Effector CD8-positive, alpha-beta T cell (primary cell): ENCODE data around the gene RTN4.

Experiments used
- DNase-seq: peaks from one replicate; lab custom pipeline; 2025; lab: John Stamatoyannopoulos, UW

Gene RTN4

GRCh38 chr2:54968561-54969218 is 81.6 kb downstream of the RTN4 start:
- DNase-seq, result no peak

- DNase-seq, result no peak
Measured at GRCh38 chr2:54967759-54968365, 82.4 kb downstream of the RTN4 start.

- DNase-seq, result no peak
Measured at GRCh38 chr2:54967269-54967668, 83.0 kb downstream of the RTN4 start.

GRCh38 chr2:54966837-54967236 is 83.4 kb downstream of the RTN4 start:
- DNase-seq, result no peak

GRCh38 chr2:54966165-54966832 is 84.0 kb downstream of the RTN4 start:
- DNase-seq, result no peak

GRCh38 chr2:54965425-54965824 is 84.8 kb downstream of the RTN4 start:
- no peak for DNase-seq

- DNase-seq, result no peak
Measured at GRCh38 chr2:54964816-54965215, 85.4 kb downstream of the RTN4 start.

GRCh38 chr2:54964271-54964670 is 86.0 kb downstream of the RTN4 start:
- no peak for DNase-seq

- DNase-seq, result no peak
Measured at GRCh38 chr2:54963476-54963875, 86.8 kb downstream of the RTN4 start.

GRCh38 chr2:54962935-54963440 is 87.3 kb downstream of the RTN4 start:
- DNase-seq, result no peak

GRCh38 chr2:54962511-54962910 is 87.7 kb downstream of the RTN4 start:
- no peak for DNase-seq

- DNase-seq, result no peak
Measured at GRCh38 chr2:54960164-54960563, 90.1 kb downstream of the RTN4 start.

GRCh38 chr2:54958717-54959371 is 91.4 kb downstream of the RTN4 start:
- DNase-seq, result no peak

- no peak for DNase-seq
Measured at GRCh38 chr2:54957321-54957999, 92.8 kb downstream of the RTN4 start.

- DNase-seq, result no peak
Measured at GRCh38 chr2:54956111-54956627, 94.1 kb downstream of the RTN4 start.

- no peak for DNase-seq
Measured at GRCh38 chr2:54955358-54956110, 94.7 kb downstream of the RTN4 start.

GRCh38 chr2:54954705-54955357 is 95.4 kb downstream of the RTN4 start:
- DNase-seq, result no peak

GRCh38 chr2:54954158-54954557 is 96.1 kb downstream of the RTN4 start:
- DNase-seq, result no peak

GRCh38 chr2:54952978-54953456 is 97.2 kb downstream of the RTN4 start:
- DNase-seq, result no peak

- DNase-seq, result no peak
Measured at GRCh38 chr2:54952425-54952824, 97.8 kb downstream of the RTN4 start.
